ENCODE measurements around the gene CCDC194. TPM values are rescaled to one million over a fixed set of nuclear protein-coding genes. Genes with fewer than 3 reads are reported as not detected.

Gene CCDC194
- total RNA-seq: 0.13 TPM in 1 of 2 replicates, not detected in the other

GRCh38 chr19:17393914-17394313, at the start of gene CCDC194:
Gene CCDC194, minus strand, starts transcription at chr19:17394196. Its CDS starts 38 bp downstream, at chr19:17394158.

GRCh38 chr19:17419621-17420474, 25.9 kb upstream of the CCDC194 start, which contains the start of gene MVB12A:
Gene MVB12A, plus strand, starts transcription at chr19:17420047. Its CDS starts 89 bp downstream, at chr19:17420136.

GRCh38 chr19:17405250-17406045, 11.5 kb upstream of the CCDC194 start, which contains the start of gene BST2:
Gene BST2, minus strand, starts transcription at chr19:17405630. Its CDS starts 55 bp downstream, at chr19:17405575.

GRCh38 chr19:17376935-17377600, 16.9 kb downstream of the CCDC194 start, which contains the start of gene PLVAP:
Gene PLVAP, minus strand, starts transcription at chr19:17377342. Its CDS starts 54 bp downstream, at chr19:17377288.

Other genes with a start within 250 kb of the CCDC194 start
- gene USE1, start 178.8 kb downstream of the CCDC194 start, total RNA-seq: 18.6 and 27.1 TPM in 2 replicates
- 6.7 and 19.1 TPM in 2 replicates for gene OCEL1, start 168.0 kb downstream of the CCDC194 start, total RNA-seq
- 90.0 and 128 TPM in 2 replicates for gene NR2F6, start 148.3 kb downstream of the CCDC194 start, total RNA-seq
- gene USHBP1, start 129.5 kb downstream of the CCDC194 start, total RNA-seq: not detected in 2 replicates
- 119 and 151 TPM in 2 replicates for gene BABAM1, start 126.8 kb downstream of the CCDC194 start, total RNA-seq
- 0.76 and 2.4 TPM in 2 replicates for gene ANKLE1, start 112.3 kb downstream of the CCDC194 start, total RNA-seq
- 14.8 and 26.2 TPM in 2 replicates for gene ABHD8, start 90.8 kb downstream of the CCDC194 start, total RNA-seq
- gene MRPL34, start 88.3 kb downstream of the CCDC194 start, total RNA-seq: 101 and 116 TPM in 2 replicates
- 21.2 and 45.5 TPM in 2 replicates for gene DDA1, start 84.6 kb downstream of the CCDC194 start, total RNA-seq
- gene ANO8, start 59.3 kb downstream of the CCDC194 start, total RNA-seq: 4.1 and 15.8 TPM in 2 replicates
- gene GTPBP3, start 56.6 kb downstream of the CCDC194 start, total RNA-seq: 16.9 and 18.5 TPM in 2 replicates
- gene PLVAP, start 16.9 kb downstream of the CCDC194 start, total RNA-seq: 1.6 and 2.0 TPM in 2 replicates
- gene BST2, start 11.4 kb upstream of the CCDC194 start, total RNA-seq: 12.2 and 95.2 TPM in 2 replicates
- gene MVB12A, start 25.9 kb upstream of the CCDC194 start, total RNA-seq: 116 and 131 TPM in 2 replicates
- gene TMEM221, start 54.5 kb upstream of the CCDC194 start, total RNA-seq: 0.13 TPM in 1 of 2 replicates, not detected in the other
- gene NXNL1, start 66.7 kb upstream of the CCDC194 start, total RNA-seq: not detected in 2 replicates
- 5.9 and 21.2 TPM in 2 replicates for gene SLC27A1, start 76.3 kb upstream of the CCDC194 start, total RNA-seq
- gene PGLS, start 117.5 kb upstream of the CCDC194 start, total RNA-seq: 127 and 186 TPM in 2 replicates
- gene COLGALT1, start 161.5 kb upstream of the CCDC194 start, total RNA-seq: 138 and 180 TPM in 2 replicates